ENCODE results near the gene STX5.

DNA sequence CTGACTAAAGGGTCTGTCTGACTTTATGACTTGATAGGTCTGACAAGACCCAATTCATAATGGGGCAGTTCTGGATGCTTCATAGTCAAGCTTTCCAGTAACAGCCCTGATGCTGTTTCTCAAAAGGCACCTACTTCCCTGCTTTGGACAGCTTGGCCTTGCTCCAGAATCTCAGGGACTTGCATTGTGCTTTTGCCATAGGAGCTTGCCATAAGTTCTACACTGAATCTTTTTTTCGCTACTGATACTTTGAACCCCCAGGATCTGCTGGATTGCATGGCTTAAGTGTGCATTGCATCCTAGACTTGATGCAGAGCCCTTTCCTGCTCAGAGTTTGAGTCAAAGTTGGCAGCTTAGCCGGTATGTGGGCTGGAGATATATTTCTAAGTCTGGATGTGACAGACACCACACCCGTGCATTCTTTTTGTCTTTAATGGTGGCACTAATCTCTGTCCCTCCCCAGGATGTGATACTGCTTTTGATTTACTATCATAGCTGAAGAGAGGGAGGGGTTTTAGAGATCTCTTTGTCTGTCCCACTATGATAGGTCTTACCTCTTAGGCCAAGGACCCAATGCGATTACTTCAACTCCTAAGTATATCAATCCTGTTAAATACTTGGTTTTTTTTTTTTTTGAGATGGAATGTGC, 32.0 kb upstream of the STX5 start:
- TF ChIP-seq, protein P1, sequence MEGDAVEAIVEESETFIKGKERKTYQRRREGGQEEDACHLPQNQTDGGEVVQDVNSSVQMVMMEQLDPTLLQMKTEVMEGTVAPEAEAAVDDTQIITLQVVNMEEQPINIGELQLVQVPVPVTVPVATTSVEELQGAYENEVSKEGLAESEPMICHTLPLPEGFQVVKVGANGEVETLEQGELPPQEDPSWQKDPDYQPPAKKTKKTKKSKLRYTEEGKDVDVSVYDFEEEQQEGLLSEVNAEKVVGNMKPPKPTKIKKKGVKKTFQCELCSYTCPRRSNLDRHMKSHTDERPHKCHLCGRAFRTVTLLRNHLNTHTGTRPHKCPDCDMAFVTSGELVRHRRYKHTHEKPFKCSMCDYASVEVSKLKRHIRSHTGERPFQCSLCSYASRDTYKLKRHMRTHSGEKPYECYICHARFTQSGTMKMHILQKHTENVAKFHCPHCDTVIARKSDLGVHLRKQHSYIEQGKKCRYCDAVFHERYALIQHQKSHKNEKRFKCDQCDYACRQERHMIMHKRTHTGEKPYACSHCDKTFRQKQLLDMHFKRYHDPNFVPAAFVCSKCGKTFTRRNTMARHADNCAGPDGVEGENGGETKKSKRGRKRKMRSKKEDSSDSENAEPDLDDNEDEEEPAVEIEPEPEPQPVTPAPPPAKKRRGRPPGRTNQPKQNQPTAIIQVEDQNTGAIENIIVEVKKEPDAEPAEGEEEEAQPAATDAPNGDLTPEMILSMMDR (IDR thresholded peaks at IDR 0.05), result no peak
- TF ChIP-seq EP300 (IDR thresholded peaks at IDR 0.05) (no peak), POLR2A (IDR thresholded peaks at IDR 0.05; ENCODE audit: low read depth) (no peak)
